GM21515 (cell line): ENCODE results near the gene SLC6A8.

Experiments
- ATAC-seq: cut with Tn5 transposase; IDR thresholded peaks from one replicate; pipeline ENCODE4 v1.9.1; 2021; ENCODE audit not compliant: unreplicated experiment

The SLC6A8 gene

DNA sequence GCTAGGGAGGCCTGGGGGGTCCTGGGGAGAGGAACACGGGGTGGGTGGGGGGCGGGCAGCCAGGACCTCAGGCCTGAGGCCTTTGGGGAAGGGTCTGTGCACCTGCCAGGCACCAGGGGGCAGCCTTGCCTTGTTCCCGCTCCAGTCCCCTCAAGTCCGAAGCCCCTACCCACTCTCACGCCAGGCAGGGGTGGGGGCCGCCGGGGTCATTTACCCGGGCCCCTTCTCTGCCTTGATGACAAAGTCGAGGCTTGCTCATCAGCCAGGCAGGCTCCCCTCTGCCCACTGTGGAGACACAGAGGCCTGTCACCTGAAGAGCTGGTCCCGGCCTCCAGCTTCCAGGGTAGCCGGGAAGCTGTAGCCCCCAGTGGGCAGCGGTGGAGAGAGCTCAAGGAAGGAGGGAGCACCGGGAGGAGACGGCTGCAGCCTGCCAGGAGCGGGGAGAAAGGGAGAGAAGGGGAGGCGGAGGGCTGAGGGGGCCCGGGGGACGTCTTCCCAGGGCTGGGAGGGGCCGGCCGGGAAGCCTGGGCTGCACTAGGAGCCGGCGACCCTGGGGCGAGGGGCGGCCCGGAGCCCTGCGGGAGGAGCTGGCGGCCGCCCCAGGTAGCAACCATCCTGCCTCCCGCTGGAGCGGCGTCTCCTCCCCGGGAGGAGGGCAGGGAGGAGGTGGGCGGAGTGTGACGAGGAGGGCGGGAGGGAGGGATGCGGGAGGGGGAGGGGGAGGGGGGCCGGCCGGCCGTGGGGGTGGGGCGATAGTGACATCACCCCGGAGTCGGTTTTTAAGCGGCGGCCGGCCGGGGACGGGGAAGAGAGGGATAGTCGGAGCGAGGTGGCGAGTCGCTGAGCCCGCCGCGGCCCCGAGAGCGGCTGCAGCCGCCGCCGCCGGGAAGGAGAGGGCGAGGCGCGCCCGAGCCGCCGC, at the start of gene SLC6A8:
Gene SLC6A8, plus strand, starts transcription at position 806 of the 919 bp plus-strand sequence. CDS start 649 bp downstream, outside the sequence.
- ATAC-seq = no peak

GRCh38 chrX:153638041-153638371, 49.7 kb upstream of the SLC6A8 start:
- no peak for ATAC-seq

DNA sequence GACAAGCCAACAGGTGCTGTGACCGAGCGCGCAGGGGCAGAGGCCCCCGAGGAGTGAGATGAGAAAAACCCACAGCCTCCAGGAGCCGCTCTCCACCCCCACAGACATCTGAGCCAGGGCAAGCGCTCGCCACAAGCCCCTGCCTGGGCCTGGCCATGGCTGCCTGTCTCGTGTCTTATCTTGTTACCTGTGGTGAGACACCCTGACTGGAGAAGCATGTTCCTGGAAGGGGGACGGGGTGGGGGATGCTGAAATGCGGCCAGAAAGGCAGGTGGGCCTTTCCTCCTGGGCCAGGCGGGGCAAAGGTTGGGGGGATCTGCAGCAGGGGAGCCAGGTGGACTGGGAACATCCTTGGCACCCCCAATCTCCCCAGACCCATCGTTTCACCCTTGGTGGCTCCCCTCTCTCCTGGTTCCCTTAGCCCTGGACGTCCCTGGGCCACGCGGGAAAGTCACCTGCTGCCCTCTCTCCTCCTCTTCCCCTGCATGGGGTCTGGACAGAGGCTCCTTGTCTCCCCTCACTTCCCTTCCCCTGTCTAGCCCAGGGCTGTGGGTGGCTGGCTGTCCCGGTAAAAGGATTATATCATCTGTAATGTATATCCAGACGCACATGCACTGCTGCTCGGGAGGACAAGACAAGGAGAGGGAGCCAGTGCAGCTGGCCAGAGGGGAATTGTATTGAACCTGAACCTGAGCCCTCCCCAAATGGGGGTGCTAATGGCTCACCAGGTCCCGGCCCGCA, 49.1 kb upstream of the SLC6A8 start:
- no peak for ATAC-seq

GRCh38 chrX:153639177-153640044, 48.3 kb upstream of the SLC6A8 start:
- ATAC-seq = no peak

DNA sequence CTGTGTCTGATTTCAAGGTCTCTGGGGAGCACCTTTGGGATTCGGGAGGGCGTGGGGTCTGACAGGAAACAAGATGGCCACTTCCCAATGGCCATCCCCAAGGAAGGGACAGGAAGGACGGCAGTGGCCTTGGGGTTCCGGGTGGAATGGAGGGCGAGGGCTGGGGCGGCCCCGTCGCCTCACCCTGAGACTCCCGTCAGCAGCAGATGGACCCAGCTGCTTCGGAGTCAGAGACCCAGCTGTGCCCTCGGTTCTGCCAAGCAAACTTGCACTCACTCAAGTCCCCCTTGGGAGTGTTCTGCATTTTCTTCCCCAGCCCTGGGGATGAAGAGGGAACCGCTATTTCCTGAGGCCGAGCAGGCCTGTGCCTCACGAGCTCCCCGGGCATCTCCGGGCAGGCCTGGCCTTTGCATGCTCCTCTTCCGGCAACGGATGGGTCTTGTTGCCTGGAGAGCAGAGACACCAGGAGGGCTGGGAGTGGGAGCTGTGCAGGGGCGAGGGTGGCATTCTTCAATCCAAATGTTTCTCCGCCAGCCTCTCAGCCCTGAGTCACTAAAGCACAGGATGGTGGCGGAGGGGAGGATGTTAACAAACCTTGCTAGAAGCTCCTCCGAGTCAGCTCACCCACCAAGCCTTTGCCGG, 47.6 kb upstream of the SLC6A8 start:
- no peak for ATAC-seq

GRCh38 chrX:153640736-153641575, 46.8 kb upstream of the SLC6A8 start:
- no peak for ATAC-seq

GRCh38 chrX:153641627-153642026, 46.1 kb upstream of the SLC6A8 start:
- ATAC-seq = no peak

GRCh38 chrX:153642051-153642654, 45.6 kb upstream of the SLC6A8 start:
- no peak for ATAC-seq

GRCh38 chrX:153642655-153643430, 44.9 kb upstream of the SLC6A8 start:
- no peak for ATAC-seq

DNA sequence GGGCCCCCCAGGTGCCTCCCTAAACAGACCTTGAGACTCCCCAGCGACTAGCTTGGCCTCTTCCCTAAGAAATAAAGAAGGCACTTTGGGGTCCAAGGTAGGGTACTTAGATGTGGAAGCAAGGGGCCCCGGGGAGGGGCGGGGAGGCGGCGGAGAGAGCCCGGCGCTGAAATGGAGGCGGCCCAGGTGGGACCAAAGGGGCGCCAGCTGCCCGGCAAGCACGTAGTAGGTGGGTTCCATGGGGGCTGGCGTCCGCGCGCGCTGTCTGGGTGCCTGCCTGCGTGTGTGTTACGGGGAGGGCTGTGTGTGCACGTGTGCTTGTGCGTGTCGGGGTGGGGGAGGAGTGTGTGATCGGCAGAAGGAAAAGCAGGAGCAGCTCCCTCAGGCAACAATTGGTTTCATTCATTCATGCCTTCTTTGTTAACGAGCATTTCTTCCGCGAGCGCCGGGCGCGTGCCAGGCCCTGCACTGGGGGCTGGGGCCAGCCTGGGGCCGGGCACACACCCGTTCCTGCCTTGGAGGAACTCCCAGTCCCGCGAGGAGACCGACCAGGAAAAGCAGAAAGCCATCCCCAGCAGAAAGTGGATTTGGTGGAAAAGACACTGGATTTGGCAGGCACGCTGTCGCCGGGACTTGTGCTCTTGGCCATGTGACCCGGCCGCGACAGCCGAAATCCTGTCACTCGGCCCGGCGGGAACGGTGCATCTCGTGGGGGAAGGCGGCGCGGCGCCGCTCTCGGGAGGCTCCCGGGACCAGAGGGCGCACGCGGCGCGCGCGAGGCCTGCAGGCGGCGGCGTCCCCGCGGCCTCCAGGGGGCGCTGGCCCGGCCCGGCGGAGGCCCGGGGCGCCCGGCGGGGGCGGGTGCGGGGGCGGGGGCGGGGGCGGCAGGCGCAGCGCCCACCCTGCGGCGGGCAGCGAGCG, 44.0 kb upstream of the SLC6A8 start:
- no peak for ATAC-seq

DNA sequence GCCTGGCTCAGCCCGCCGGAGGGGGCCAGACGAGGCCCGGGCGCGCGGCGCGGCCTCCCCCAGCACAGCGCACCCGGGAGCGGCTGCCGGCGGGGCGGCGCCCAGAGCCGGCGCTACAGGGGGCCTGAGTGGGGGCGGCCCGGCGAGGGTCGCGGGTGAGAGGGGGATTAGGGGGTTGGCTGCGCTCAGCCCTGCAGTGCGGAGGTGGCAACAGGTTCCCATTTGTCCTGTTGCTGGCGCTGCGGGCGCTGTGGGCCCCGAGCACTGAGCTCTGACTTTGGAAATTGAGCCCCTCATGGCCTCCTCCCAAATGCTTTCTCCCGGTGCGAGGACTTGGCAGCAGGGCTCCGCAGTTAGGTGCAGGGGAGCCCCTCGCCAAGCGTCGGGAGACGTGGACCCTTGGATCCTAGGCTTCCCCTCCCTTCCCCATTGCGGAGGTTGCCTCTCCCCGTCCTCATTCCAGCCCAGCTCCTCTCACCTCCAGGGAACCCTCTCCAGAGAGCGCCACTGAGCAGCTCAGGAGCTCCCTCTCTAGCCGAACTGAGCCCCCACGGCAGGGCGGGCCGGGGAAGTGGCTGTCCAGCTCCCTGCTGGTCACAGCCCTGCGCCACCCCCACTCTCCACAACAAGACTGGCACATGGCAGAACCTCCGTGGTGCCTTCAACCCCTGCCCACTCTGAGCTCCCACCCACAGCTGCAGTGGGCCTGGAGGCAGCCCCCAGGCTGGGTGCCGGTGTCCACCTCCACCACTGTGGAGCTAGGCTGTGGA, 43.2 kb upstream of the SLC6A8 start:
- ATAC-seq = no peak

DNA sequence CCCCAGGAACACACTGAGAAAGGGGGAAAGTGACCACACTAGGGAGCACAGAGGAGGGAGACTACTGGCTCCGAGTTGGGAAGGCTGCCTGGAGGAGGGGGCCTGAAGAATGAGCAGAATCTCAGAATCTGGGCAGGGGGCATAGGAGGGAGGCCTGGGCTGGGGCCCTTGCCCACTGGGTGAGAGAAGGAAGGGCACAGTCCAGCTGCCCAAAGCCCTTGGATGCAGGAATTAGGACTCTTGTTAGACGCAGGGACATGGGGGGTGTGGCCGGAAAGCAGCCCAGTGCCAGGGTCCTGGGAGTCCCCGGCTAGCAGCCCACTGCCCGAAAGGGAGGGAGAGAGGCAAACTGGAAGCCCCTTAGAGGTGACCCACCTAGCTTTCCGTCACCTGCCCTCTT, 42.6 kb upstream of the SLC6A8 start:
- no peak for ATAC-seq

DNA sequence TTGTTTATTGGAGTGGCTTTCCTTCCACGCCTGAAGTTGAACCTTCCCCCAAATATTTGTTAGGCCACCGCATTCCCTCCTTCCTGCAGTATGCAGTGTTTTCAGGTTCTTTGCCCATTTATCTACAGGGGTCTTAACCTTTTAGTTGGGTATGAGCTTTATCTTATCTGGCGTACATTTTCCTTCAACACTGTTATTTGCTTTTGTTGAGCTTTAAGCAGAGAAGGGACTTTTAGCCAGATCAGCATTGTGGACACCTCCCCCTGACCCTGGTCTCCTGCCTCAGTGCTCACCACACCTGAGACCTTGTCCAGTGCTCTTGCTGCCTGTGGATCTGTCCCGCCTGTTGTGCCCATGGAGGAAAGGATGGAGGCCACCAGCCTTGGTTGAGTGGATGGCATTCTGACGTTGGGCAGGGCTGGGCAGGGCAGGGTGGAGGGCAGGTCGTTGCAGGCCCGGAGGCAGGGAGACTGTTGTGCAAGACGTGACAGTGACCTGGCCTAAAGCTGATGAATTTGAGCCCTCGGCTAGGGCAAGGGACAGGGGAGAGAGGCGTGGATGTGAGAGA, 41.7 kb upstream of the SLC6A8 start:
- no peak for ATAC-seq

DNA sequence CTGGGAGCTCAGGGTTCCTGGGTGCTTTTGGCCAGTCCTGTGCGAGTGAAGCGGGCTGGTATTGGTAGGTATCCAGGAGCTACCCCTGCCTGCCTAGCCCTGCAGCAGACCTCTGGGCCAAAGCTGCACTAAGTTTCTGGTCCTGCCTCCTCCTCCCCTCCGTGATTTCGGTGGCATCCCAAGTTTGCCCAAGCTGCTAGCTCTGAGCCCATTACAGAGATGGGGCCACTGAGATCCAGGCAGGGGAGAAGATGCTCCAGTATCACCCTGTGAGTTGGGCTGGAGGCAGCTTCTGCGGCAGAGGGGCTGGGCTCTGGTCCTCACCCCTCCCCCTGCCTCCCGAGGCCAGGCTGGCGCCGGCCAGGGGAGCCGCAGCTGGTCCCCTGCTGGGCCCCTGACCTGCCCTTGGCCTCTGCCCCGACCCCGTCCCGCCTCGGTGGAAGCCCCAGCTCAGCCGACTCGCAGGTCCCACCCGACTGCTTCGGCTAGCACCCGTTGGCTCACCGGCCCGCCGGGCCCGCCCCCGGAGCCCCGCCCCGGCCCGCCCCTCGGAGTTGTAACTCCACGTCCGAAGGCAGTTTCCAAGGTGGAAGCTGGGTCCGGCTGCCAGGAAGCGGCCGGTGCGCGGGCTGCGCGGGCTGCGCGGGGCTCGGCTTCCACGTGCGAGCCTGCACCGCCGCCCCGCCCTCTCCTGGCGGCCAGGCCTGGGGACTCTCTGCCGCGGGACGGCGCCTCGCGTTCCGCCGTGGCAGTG, 40.9 kb upstream of the SLC6A8 start, which contains the start of gene DUSP9:
Gene DUSP9, plus strand, starts transcription at position 584 of the 754 bp plus-strand sequence. CDS start 751 bp downstream, outside the sequence.
- ATAC-seq = no peak

- no peak for ATAC-seq
These were observed 40.0 kb upstream of the SLC6A8 start for GRCh38 chrX:153647461-153648357.
